PFSK-1 (cell line): ENCODE results near the gene ACP5.
A peak's percentile ranks its signal among the peaks of the same experiment; 100 is the strongest.

ENCODE experiments used
- FOXP2 ChIP-seq: optimal IDR thresholded peaks from 2 replicates; pipeline ENCODE3; 2011; ENCODE audit warnings: borderline replicate concordance, control low read depth, inconsistent platforms; ENCODE audit not compliant: insufficient read depth; ENCODE audit errors: extremely low read length, extremely low read depth
- POLR2AphosphoS5 ChIP-seq: IDR thresholded peaks from 2 replicates; pipeline ENCODE4 v1.6.1; 2012; ENCODE audit warnings: low read depth, mild to moderate bottlenecking, control low read depth, low read length, moderate library complexity
- SIN3A ChIP-seq: IDR thresholded peaks from 2 replicates; pipeline ENCODE4 v1.6.1; 2012; ENCODE audit warnings: mild to moderate bottlenecking, low read length, moderate library complexity, borderline replicate concordance; ENCODE audit not compliant: insufficient read depth
- TAF1 ChIP-seq: IDR thresholded peaks from 2 replicates; pipeline ENCODE4 v1.6.1; 2012; ENCODE audit warnings: low read length, control low read depth, borderline replicate concordance; ENCODE audit not compliant: insufficient read depth
- TF ChIP-seq, protein P1 (sequence below), 2 experiments: IDR thresholded peaks; 2 replicates each; pipeline versions ENCODE4 v1.6.1 to v1.8.0; 2011 to 2012; ENCODE audit warnings: low read depth in 2 of 2, low read length in 2 of 2, control low read depth in 1 of 2, inconsistent platforms in 1 of 2, mild to moderate bottlenecking in 1 of 2, moderate library complexity in 1 of 2; ENCODE audit not compliant: insufficient read depth in 1 of 2

ACP5 gene

DNA sequence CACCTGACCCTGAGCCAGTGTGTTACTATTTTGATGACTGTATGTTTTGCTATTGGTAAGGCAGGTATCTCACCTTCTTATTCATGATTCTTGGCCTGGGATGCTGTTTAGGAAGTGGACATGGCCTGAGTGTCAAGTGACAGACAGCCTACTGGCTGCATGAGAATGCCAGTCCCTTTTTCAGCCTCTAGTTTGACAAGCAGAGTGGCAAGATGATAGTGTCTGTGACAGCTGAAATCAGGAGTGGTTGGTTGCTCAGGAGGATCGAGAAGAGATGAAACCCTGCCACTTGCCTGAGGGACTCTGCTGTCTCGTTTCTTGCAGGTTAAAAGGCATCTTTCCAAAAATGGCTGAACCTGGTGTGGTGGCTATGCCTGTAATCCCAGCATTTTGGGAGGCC lies 11.3 kb downstream of the ACP5 start:
- no peak for TF ChIP-seq SIN3A
- no peak for TF ChIP-seq FOXP2
- no peak for TF ChIP-seq TAF1
- TF ChIP-seq POLR2AphosphoS5 = no peak
- TF ChIP-seq, protein P1, sequence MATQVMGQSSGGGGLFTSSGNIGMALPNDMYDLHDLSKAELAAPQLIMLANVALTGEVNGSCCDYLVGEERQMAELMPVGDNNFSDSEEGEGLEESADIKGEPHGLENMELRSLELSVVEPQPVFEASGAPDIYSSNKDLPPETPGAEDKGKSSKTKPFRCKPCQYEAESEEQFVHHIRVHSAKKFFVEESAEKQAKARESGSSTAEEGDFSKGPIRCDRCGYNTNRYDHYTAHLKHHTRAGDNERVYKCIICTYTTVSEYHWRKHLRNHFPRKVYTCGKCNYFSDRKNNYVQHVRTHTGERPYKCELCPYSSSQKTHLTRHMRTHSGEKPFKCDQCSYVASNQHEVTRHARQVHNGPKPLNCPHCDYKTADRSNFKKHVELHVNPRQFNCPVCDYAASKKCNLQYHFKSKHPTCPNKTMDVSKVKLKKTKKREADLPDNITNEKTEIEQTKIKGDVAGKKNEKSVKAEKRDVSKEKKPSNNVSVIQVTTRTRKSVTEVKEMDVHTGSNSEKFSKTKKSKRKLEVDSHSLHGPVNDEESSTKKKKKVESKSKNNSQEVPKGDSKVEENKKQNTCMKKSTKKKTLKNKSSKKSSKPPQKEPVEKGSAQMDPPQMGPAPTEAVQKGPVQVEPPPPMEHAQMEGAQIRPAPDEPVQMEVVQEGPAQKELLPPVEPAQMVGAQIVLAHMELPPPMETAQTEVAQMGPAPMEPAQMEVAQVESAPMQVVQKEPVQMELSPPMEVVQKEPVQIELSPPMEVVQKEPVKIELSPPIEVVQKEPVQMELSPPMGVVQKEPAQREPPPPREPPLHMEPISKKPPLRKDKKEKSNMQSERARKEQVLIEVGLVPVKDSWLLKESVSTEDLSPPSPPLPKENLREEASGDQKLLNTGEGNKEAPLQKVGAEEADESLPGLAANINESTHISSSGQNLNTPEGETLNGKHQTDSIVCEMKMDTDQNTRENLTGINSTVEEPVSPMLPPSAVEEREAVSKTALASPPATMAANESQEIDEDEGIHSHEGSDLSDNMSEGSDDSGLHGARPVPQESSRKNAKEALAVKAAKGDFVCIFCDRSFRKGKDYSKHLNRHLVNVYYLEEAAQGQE (IDR thresholded peaks at IDR 0.05; ENCODE audit: insufficient read depth in 1 of 2, low read depth in 2 of 2, low read length in 2 of 2) = no peak

DNA sequence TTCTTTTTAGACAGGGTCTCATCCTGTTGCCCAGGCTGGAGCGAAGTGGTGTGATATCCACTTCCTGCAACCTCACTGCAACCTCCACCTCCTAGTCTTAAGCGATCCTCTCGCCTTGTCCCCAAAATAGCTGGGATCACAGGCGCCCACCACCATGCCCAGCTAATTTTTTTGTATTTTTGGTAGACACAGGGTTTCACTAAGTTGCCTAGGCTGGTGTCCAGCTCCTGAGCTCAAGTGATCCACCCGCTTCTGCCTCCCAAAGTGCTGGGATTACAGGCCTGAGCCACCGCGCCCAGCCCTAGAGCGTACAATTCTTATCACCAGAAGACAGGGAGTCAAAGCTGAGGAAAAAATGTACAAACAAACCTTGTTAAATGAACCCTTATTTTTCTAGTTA lies 13.9 kb downstream of the ACP5 start:
- TF ChIP-seq FOXP2 = no peak
- TF ChIP-seq, protein P1 (IDR thresholded peaks at IDR 0.05; ENCODE audit: insufficient read depth in 1 of 2, low read depth in 2 of 2, low read length in 2 of 2) = no peak
- no peak for TF ChIP-seq POLR2AphosphoS5
- TF ChIP-seq SIN3A = no peak
- TF ChIP-seq TAF1 = no peak

DNA sequence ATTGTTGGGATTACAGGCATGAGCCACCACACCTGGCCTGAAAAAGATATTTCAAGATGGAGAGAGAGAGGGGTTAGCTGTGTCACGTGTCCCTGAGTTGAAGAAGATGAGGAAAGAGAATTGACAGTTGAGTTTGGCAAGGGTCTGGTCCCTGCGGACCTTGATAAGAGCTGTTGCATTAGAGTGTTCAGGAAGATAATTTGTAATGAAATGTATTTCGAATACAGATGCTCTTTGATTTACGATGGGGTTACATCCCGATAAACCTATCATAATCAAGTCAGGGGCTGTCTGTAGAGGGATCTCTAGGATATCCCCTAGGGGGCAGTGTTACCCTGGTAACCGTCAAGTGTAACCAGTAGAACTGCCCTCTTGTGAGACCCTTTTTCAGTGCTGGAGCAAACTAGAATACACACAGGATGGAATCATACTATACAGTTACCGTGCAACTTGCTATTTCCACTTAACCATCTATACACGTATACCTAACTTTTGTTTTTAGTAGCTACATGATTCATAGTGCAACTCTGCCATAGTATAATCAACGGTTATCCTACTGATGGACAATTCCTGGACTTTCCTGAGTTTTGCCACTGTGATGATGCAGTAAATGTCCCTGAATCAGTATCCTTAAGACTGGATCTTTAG lies 16.9 kb downstream of the ACP5 start:
- TF ChIP-seq FOXP2 (no peak), POLR2AphosphoS5 (no peak), SIN3A (no peak)

DNA sequence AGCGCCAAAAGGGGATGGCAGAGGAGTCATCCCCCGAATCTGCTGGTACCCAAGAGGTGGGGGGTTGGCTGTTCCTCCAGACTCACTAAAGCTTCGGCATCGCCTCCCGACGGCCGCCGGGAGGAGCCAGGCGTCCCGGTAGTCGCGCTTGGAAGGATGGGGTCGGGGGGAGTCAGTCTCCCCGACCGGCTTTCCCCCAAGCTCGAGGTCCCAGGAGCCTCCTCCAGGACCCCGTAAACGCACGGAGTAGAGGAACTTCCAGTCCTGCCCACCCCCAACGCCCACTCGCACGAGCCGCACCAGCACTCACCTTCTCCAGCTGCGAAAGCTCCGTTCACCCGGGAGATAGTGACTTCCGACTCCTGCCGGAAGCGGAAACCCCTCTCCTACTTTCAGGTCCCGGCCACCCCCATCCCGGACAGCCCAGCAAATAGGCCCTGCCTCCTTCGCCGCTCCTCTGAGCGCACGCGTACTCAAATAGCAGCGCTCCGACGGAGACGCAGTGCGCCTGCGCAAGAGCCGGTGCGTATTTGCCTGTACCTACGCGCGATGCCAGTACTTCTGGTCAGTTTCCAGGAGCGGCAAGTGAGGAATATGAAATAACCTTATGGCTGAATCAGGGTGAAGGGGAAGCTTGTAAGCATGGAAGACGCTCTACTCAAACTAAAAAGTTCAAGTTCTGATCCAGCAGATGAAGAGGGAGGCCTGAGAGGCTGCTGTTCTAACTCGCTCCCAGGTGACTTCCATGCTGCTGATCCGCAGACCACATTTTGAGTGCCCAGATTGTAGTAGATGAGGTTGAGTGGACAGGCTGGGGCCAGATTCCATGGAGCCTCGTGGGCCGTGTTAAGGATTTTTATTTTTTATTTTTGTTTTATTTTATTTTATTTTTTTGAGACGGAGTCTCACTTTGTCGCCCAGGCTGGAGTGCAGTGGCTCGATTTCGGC lies 18.3 kb downstream of the ACP5 start, which contains the start of gene ELOF1:
Gene ELOF1, minus strand, starts transcription at position 350 of the 948 bp plus-strand sequence. CDS start 4,883 bp downstream, outside the sequence.
- TF ChIP-seq FOXP2 (no peak), TAF1 (peak; percentile 69; the same call in 1 of the 2 replicates), POLR2AphosphoS5 (peak; percentile 93), SIN3A (peak; percentile 63; the same call in 1 of the 2 replicates)
- TF ChIP-seq, protein P1 (IDR thresholded peaks at IDR 0.05; ENCODE audit: insufficient read depth in 1 of 2, low read depth in 2 of 2, low read length in 2 of 2) = 0 out of 4 replicates have a peak, but pooled peaks of 1 of the 2 experiments have one; percentile 2

DNA sequence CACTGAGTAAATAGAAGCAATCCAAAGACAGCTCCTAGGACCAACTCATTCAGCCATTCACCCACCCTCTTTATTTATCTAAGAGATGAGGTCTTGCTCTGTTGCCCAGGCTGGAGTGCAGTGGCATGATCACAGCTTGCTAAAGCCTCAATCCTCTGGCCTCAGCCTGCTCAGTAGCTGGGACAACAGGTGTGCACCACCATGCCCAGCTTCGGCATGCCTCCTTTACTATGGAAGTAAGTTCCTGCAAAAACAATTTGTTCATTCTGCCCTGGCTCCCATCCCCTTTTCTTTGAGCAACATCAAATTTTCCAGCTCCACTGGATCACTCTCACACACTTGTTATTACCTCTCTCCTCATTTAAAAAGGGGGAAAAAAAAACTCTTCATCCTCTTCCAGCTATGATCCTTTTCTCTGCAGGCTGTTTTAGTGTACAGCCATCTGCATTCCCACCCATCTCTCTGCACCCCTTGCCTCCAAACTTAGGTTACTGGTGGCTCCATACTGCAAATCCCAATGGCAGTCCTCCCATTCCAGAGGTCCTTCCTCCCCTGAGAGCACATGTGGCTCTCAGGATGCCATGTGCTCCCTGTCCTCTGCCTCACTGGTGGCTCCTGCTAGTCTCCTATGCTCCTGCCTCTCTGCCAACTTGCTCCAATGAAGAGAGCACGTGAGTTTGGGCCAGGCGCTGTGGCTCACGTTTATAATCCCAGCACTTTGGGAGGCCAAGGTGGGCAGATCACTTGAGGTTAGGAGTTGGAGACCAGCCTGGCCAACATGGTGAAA lies 20.6 kb downstream of the ACP5 start:
- TF ChIP-seq TAF1 = no peak
- no peak for TF ChIP-seq SIN3A
- TF ChIP-seq, protein P1 (IDR thresholded peaks at IDR 0.05; ENCODE audit: insufficient read depth in 1 of 2, low read depth in 2 of 2, low read length in 2 of 2) = no peak
- no peak for TF ChIP-seq POLR2AphosphoS5
- TF ChIP-seq FOXP2 = no peak
